Caco-2 (cell line): ENCODE results near the gene ZNF768. TPM values are rescaled to one million over a fixed set of nuclear protein-coding genes. Genes with fewer than 3 reads are reported as not detected.

Experiments used
- BruUV-seq: library from RNA; stranded (reverse); fragments of 400-500 nt; replicated peaks from 2 replicates; lab custom pipeline; 2021; lab: Mats Ljungman, UMichigan
- CTCF ChIA-PET: fragments of 300-600 bp; sonication (Branson Sonifier 250); formaldehyde crosslinking; loops from one replicate; lab custom pipeline; 2022; ENCODE audit warnings: antibody characterized with exemption; lab: Charles Lee
- POLR2A ChIA-PET: fragments of 300-600 bp; sonication (Branson Sonifier 250); formaldehyde crosslinking; loops from one replicate; lab custom pipeline; 2022; ENCODE audit warnings: antibody characterized with exemption; lab: Charles Lee
- DNase-seq, 2 experiments: peaks; one replicate each; pipeline versions ENCODE4 v3.0.0 to v3.0.0-alpha.2; 2020 to 2022
- H3K27me3 ChIP-seq: replicated peaks from 2 replicates; pipeline ENCODE4 v1.6.0; 2011; ENCODE audit warnings: low read length; ENCODE audit not compliant: control insufficient read depth, insufficient read depth
- H3K36me3 ChIP-seq: 2 replicates; pipeline ENCODE4 v1.5.1; 2011; ENCODE audit warnings: low read length; ENCODE audit not compliant: control insufficient read depth, insufficient read depth
- H3K4me1 ChIP-seq: fragments of 250-450 bp; sonication (Bioruptor Pico); 2 replicates; pipeline ENCODE4 v1.5.1; 2020; ENCODE audit warnings: mild to moderate bottlenecking
- H3K4me3 ChIP-seq: 2 replicates; pipeline ENCODE4 v1.5.1; 2011; ENCODE audit warnings: low read depth, mild to moderate bottlenecking, control low read depth, low read length
- H3K9me3 ChIP-seq: fragments of 250-450 bp; sonication (Bioruptor Pico); 2 replicates; pipeline ENCODE4 v1.5.1; 2020; ENCODE audit warnings: mild to moderate bottlenecking, moderate library complexity
- H3K27ac Mint-ChIP-seq: one replicate; pipeline ENCODE4 v1.8.0; 2022; ENCODE audit warnings: mixed read lengths; ENCODE audit not compliant: unreplicated experiment
- H3K27me3 Mint-ChIP-seq: one replicate; pipeline ENCODE4 v1.8.0; 2022; ENCODE audit warnings: mixed read lengths; ENCODE audit not compliant: insufficient read depth, unreplicated experiment
- H3K36me3 Mint-ChIP-seq: one replicate; pipeline ENCODE4 v1.8.0; 2022; ENCODE audit warnings: mild to moderate bottlenecking, mixed read lengths; ENCODE audit not compliant: insufficient read depth, unreplicated experiment
- H3K4me1 Mint-ChIP-seq: one replicate; pipeline ENCODE4 v1.8.0; 2022; ENCODE audit warnings: low read depth, mixed read lengths; ENCODE audit not compliant: unreplicated experiment
- H3K4me3 Mint-ChIP-seq: one replicate; pipeline ENCODE4 v1.8.0; 2022; ENCODE audit warnings: mild to moderate bottlenecking, moderate library complexity, mixed read lengths; ENCODE audit not compliant: unreplicated experiment
- H3K9me3 Mint-ChIP-seq: one replicate; pipeline ENCODE4 v1.8.0; 2022; ENCODE audit warnings: mixed read lengths; ENCODE audit not compliant: unreplicated experiment
- CTCF ChIP-seq, 2 experiments: fragments of 200-600 bp in 1 of 2; IDR thresholded peaks; 1 replicate in 1 of 2; 2 replicates in 1 of 2; pipeline versions ENCODE4 v1.5.1 to v1.8.0; 2011 to 2022; ENCODE audit warnings: antibody characterized with exemption in 1 of 2, control low read depth in 1 of 2, inconsistent platforms in 1 of 2, low read depth in 1 of 2, low read length in 1 of 2, mild to moderate bottlenecking in 1 of 2, moderate library complexity in 1 of 2; ENCODE audit not compliant: insufficient read depth in 1 of 2, severe bottlenecking in 1 of 2, unreplicated experiment in 1 of 2
- intact Hi-C: fragments of 100-400 bp; cut with micrococcal nuclease; formaldehyde crosslinking; loops from one replicate; pipeline ENCODE4 v1.10.0; 2022; ENCODE audit not compliant: unreplicated experiment
- total RNA-seq: library from RNA; stranded (reverse); gene quantifications from 2 replicates; pipeline ENCODE4 v1.2.3, GENCODE V29; 2022

The ZNF768 gene
- total RNA-seq, 1 experiment from 2014 or later = 30.3 TPM

- Histone ChIP-seq H3K4me1 (peaks cover 3% of the 10 kb centered on the region; the same call in 1 of the 2 replicates), H3K9me3 (no peaks in the 10 kb centered on the region), H3K36me3 (no peaks in the 10 kb centered on the region; the same call in 1 of the 2 replicates), H3K4me3 (peak overlapping the region; percentile 80), H3K27me3 (no peaks in the 10 kb centered on the region)
- intact Hi-C loops = loop anchor here (1.0 to 2.0 kb wide), 5 partner anchors 24 to 105 kb away; partner anchors contain the start of genes DCTPP1 and ZNF764
- no peak for TF ChIP-seq CTCF (IDR thresholded peaks at IDR 0.05; ENCODE audit: insufficient read depth in 1 of 2, low read depth in 1 of 2, low read length in 1 of 2, severe bottlenecking in 1 of 2, unreplicated experiment in 1 of 2)
- Mint-ChIP-seq H3K4me3 (peak overlapping the region; percentile 87), H3K36me3 (peaks cover 12% of the 10 kb centered on the region), H3K9me3 (no peaks in the 10 kb centered on the region), H3K4me1 (no peaks in the 10 kb centered on the region), H3K27me3 (no peaks in the 10 kb centered on the region), H3K27ac (peak overlapping the region; percentile 91)
- TSS peak; percentile 93 for BruUV-seq
- ChIA-PET POLR2A (interaction anchor here (0.6 to 2.5 kb wide), 19 partner anchors 8 to 470 kb away, joined by 3 to 26 read pairs (median 5); partner anchors contain the start of genes DCTPP1, FBRS, PRR14 and ZNF688), CTCF (interaction anchor here (0.6 to 3.0 kb wide), 16 partner anchors 8 to 164 kb away, joined by 3 to 43 read pairs (median 5); partner anchors contain the start of genes DCTPP1, PRR14, ZNF688 and ZNF689)
- no peak for DNase-seq
Measured at GRCh38 chr16:30535106-30535776, 8.9 kb upstream of the ZNF768 start.

GRCh38 chr16:30534368-30535105, 8.2 kb upstream of the ZNF768 start, which contains the start of gene ZNF747:
Gene ZNF747 (minus strand): TSS chr16:30534858. CDS start chr16:30534679, 179 bp downstream.
- H3K36me3 Mint-ChIP-seq = peaks cover 12% of the 10 kb centered on the region
- ChIA-PET POLR2A (interaction anchor here (0.6 to 2.5 kb wide), 14 partner anchors 24 to 470 kb away, joined by 3 to 26 read pairs (median 6); partner anchors contain the start of genes DCTPP1, FBRS, PRR14 and ZNF688), CTCF (interaction anchor here (0.6 to 3.0 kb wide), 5 partner anchors 23 to 132 kb away, joined by 3 to 43 read pairs (median 14); partner anchors contain the start of genes DCTPP1, ZNF688 and ZNF764)
- H3K27me3 Mint-ChIP-seq = no peaks in the 10 kb centered on the region
- DNase-seq = peak; percentile 89 to 93
- TSS peak; percentile 24 for BruUV-seq
- no peaks in the 10 kb centered on the region for H3K4me1 Mint-ChIP-seq
- peak within 1 kb of the TSS; percentile 91 for H3K27ac Mint-ChIP-seq
- H3K4me3 Mint-ChIP-seq = peak within 1 kb of the TSS; percentile 87
- intact Hi-C loops = loop anchor here (1.0 to 2.0 kb wide), 5 partner anchors 24 to 104 kb away; partner anchors contain the start of genes DCTPP1 and ZNF764
- H3K36me3 ChIP-seq = no peaks in the 10 kb centered on the region; the same call in 1 of the 2 replicates
- peak within 1 kb of the TSS; percentile 80 for H3K4me3 ChIP-seq
- H3K9me3 ChIP-seq = no peaks in the 10 kb centered on the region
- no peaks in the 10 kb centered on the region for H3K9me3 Mint-ChIP-seq
- H3K4me1 ChIP-seq = no peaks in the 10 kb centered on the region; the same call in 1 of the 2 replicates
- H3K27me3 ChIP-seq = no peaks in the 10 kb centered on the region
- TF ChIP-seq CTCF (IDR thresholded peaks at IDR 0.05; ENCODE audit: insufficient read depth in 1 of 2, low read depth in 1 of 2, low read length in 1 of 2, severe bottlenecking in 1 of 2, unreplicated experiment in 1 of 2) = no peak
